CD4-positive, alpha-beta T cell treated with Interleukin-6 for 4 hours (primary cell): Measurements from ENCODE around the gene OXCT2.

ENCODE experiments used
- DNase-seq: peaks from one replicate; pipeline ENCODE4 v3.0.0-alpha.2; 2020; ENCODE audit warnings: mixed read lengths

The OXCT2 gene

DNA sequence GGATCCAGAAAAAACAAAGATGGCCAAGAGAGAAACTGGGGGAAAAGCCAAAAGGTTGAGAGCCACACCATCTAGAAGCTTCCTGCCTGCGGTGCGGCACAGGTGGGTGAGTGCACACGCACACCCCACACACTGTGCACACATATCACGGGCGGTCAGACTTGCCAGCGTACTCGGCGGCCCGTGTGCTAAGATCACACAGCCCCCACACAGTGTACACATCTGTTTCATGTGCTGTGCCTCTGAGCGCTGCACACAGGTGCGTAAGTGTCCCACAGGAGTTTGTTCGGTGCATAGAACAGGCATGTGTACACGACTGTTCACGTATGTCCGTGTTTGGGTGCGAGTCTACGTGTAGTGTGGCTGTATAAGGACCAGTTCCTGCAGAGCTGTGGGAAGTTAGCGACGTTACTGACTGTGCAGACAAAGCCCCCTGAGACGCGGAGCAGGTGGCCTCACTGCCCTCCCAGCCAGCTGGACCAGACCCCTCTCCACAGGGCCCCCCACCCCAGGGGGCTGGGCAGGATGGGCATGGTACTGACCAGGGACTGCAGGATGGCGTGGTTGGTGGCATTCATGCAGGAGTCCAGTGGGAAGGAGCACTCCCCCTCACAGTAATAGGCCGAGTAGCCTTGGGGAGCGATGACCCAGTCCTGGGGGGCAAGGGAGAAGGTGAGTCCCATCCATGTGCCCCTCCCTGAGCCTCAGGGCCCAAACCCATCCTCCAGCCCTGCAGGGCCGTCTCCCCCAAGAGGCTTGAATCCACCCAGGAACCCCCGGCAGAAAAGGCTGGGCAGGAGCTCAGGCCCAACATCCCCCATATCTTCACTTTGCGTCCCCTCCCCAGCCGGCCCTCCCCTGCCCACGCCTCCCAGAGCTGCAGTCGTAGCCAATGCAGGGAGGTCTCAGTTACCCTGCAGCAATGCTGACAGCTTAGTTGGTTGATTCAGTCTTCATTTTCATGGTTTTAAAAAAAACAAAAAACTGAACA, 8.3 kb downstream of the OXCT2 start:
- DNase-seq, result no peak

DNA sequence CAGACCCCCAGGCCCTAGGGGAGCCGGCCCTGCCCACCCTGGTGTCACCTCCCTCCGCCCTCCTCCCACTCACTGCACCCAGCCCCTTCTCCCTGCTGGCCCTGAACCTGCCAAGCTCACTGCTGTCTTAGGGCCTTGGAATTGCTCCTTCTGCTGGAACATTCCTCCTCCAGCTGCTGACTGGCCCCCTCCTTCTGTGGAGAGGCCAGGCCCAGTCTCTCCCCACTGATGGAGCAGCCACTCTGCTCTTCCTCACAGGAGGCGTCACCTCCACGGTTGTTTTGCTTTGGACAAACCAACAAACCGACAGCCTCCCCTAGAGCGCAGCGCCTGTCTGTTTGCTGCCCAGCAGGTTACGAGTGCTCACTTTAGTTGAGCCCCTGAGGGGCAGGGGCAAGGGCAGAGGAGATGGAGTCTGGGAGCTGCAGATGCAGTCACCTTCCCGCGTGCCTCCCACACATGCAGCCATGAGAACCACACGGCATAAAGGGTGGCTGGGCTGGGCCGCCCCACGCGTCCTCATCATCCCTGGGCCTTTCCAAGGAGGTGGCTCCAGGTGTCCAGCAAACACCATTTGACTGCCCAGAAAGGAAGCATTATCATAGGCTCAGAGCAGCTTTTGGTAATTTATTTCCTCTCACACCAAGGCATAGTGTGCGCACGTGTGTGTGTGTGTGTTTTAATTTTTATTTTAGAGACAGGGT, 9.4 kb downstream of the OXCT2 start:
- DNase-seq, result no peak

DNA sequence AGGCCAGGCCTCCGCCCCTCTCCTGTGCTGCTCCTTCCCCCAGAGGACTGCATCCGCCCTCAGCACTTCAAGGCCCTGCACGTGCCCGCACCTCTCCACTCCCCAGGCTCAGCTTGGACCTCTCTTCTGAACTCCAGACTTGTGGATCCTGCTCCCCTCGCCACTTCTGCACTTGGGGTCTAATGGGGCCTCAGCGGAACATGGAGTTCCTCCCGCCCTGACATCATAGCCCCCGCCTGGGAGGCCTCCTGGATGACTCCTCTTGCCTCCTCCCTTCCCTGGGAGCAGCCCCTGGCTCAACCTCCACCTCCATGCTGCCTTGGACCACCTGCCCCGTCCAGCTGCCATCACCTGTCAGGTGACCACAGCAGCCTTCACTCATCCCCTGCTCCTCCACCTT, 10.1 kb downstream of the OXCT2 start:
- no peak for DNase-seq

DNA sequence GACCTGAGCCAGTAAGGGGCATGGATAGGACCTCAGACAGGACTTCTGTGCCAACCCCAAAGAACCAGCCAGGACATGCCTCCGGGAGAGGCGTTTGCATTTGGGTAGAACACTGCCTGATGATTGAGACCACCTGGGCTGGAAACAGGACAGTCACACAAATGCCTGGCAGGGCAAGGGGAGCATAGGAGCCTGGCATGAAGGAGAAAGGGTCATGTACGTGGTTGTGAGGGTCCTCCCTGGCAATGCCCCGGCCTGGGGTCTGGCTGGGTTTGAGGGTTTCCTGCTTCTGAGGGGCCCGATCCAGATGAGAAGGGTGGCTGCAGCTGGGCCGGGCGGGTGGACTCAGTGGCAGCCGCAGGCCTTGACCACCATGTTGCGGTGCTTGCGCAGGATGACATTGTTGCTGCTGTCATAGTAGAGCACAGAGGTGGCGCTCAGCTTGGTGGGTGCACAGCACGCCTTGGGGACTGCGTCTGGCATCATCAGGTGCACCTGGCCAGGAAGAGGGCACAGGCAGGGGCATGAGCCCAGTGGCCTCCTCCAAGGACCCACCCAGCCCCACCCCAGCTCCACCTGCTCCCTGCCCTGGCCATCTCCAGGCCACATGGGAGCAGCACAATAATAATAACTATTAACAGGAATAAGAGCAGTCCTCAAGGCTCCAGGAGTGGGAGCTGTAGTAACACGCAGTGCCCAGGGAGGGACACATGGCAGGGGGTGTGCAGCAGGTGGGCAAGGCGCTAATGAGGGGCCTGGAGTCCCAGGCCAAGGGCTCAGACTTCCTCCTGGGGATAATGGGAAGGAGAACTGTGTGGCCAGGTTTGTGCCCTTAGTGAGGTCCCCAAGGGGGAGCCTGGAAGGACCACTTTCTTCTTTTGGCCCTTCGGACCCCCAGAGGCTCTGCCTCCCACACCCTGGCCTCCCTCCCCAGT, 10.8 kb downstream of the OXCT2 start:
- DNase-seq, result no peak

DNA sequence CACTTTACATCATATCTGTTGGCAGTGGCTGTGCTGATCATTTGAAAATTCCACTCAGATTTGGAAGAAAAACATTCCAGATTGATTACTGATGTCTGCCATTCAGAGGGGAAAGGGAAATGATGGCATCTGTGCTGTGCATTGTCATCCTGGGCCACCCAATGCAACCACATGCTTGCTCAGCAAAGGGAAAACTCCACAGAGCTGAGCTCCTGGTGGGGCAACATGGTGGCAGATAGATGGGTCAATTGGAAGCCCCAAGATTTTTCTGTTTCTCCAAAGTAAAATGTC, 11.8 kb downstream of the OXCT2 start:
- DNase-seq, result no peak

DNA sequence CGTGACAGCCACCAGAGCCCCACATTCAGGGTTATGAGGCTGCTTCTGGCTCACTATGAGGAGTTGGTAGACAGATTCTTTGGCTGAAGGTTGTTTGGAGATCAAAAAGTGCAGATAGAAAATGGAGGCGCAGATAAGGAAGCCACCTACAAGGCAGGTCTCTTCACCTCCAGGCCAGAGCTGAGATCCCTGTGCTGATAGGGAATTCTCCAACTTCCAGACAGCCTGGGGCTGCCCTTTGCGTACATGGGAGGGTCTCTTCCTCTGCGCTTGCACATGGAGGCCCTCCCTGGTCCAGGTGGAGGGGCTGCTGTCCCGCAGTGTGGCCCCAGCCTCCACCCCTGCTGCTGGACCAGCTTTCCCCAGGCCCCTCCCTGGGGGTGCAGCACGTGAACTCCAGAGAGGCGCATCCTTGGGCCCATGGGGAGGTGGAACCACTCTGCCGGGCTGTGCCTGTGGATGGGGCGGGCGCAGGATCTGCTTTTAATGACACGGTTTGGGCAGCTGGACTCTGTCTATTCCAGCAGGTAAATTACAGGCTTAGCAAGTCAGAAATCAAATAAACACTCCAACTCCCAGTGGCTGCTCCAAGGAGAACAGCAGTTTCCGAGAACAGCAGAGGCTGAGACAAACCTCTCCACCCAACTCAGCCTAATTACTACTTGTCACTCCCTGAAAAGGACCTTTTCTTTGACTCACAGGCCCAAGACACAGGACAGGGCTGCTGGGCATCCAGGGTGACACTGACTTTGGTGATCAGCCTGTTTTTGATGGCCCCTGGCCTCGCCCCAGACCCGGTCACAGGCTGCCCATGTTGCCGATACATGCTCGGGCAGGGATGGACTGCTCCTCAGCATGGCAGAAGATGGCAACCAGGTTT, 12.4 kb downstream of the OXCT2 start:
- DNase-seq, result no peak

DNA sequence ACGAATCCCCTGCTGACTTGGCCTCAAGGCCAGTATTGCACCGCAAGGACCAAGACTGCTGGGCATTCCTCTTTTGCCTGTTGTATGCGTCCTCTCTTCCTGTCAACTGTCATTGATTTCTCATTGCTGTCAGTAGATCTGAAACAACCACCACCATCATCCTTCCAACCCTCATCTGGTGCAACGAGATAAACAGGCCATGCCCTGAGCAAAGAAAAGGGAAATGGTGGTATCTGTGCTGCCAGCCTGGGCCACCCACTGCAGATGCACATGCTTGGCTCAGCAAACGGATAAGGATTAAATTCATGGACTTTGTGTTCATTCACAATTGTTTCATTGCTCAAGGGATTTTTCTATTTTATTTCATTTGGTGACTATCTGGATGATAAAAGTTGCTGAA, 13.6 kb downstream of the OXCT2 start:
- DNase-seq, result no peak

DNA sequence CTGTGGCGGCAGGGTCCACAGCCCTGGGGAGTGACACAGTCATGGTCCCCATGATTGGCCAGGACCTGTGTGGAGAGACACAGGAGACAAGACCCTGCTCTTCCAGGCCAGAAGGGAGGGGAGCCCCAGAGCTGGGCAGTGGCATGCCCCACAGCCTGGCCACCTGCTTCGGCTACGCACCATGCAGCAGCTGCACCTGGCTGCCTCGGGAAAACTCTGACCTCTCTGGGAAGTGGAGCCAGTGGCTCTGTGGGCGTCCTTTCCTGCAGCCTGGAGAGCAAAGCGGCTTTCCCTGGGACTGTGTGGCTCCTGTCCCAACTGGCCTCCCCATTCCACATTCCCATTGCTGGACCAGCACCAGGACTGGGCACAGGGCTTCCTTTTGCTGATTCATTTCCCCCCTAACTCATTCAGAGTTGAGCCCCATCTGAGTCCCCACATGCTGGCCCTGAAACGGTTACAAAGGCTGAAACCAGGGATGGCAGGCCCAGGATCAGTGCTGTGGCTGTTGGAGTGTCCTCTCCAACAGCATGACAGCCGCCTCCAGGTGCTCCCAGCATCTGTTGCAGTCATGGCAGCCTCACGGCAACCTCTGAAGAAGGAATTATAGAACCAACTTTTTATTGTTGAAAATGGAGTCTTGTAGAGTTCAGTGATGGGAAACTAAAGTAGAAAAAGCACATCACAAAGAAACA, 15.0 kb downstream of the OXCT2 start:
- no peak for DNase-seq

DNA sequence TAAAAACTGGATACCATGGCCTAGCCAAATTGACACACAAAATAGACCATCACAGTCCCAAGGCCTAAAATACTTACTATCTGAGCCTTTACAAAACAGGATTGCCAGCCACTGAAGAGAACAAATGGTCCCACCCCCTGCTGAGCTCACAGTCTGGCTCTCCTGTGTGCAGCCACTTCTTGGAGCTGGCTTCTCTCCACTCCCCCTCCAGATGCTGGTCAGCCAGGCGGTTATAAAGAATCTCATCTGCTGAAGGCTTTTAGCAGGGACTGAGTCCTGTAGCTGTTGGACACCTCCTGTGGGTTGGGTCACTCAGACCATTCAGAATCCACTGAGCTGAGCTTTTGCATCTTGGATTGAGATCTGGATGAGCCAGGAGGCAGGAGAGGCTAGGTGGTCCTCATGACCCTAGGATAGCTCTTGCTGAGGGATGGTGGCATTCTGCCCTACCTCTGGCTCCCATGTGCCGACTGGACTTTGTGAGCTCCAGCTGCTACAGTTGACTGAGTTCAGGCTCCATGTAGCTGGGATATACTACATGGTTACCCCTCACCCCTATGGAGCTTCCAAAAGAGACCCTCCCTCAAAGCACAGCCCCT, 16.1 kb downstream of the OXCT2 start:
- DNase-seq, result no peak

DNA sequence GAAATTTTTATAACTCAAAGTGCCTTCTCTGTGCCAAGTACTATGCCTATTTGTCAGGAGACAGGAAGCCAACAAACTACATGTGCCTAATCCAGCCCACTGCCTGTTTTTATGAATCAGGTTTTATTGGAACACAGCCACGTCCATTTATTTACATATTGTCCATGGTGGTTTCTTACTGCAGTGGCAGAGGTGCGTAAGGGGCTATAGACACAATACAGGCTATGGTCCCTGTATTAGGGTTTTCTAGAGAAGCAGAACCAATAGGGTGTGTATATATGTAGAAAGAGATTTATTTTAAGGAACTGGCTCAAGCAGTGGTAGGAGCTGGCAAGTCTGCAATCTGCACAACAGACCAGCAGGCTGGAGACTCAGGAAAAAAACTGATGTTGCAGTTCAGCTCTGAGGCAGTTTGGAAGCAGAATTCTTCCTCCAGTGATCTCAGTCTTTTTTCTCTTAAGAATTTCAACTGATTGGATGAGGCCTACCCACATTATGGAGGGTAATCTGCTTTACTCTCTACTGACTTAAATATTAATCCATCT, 17.1 kb downstream of the OXCT2 start:
- no peak for DNase-seq

DNA sequence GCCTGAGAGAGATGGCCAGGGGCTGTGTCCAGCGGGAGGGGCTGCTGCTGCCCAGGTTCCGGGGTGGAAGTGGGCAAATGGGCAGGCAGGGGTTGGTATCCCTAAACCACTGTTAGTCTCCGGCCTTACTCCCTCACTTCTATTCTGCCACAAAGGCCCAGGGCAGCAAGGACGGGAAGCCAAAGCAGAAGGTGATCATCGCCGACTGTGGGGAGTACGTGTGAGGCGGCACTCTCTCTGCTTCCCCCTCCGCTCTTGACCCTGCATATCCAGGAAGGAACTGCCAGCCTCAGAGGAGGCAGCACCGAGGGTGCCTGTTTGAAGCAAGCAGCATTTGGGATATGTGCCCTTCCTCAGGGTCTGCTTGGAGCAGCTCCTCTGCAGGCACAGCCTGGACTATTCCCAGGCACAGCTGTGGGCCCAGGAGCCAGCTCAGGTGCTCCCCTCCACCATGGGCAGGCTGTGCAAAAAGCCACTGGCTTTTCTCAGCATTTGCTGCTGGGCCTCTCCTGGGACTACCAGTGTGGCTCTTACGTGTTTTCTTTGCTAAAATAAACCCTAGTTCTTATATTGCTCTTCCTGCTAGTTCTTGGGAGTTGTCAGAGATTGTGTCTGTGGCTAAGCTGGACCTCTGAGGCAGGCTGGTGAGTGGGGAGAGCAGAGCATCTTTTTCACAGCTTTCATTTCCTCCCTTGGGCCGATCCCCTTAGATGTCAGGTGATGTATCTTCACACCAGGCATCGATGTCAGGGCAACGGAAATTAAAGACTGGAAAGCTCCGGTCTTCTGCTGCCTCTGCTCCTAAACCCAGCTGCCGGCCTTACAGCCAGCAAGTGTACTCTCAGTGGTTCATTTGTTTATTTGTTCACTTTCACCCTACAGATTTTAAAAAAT, 17.8 kb downstream of the OXCT2 start:
- DNase-seq, result no peak

DNA sequence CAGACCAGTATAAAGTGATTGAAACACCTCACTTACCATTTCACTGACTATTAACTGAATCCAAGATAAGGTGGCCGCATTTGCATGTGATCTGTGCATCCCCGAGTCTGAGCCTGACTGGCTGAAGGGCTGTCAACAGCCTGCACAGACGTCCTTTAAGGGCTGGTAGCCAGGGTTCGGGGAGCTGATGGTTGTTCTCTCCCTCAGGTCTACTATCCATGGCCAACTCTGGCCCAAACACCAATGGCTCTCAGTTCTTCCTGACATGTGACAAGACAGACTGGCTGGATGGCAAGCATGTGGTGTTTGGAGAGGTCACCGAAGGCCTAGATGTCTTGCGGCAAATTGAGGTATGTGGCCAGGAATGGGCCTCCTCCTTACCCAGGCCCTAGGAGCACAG, 18.4 kb downstream of the OXCT2 start:
- DNase-seq, result no peak

DNA sequence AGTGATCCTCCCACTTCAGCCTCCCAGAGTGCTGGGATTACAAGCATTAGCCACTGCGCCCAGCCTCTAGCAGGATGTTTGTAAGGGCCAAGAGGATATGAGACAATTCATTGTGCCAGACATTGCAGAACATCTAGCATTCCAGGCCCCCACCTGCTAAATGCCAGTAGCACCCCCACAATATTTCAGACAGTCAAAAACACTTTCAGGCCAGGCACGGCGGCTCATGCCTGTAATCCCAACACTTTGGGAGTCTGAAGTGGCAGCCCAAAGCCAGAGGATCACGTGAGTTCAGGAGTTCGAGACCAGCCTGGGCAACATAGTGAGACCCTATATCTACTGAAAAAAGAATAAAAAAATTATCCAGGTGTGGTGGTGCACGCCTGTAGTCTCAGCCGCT, 19.6 kb downstream of the OXCT2 start:
- no peak for DNase-seq

DNA sequence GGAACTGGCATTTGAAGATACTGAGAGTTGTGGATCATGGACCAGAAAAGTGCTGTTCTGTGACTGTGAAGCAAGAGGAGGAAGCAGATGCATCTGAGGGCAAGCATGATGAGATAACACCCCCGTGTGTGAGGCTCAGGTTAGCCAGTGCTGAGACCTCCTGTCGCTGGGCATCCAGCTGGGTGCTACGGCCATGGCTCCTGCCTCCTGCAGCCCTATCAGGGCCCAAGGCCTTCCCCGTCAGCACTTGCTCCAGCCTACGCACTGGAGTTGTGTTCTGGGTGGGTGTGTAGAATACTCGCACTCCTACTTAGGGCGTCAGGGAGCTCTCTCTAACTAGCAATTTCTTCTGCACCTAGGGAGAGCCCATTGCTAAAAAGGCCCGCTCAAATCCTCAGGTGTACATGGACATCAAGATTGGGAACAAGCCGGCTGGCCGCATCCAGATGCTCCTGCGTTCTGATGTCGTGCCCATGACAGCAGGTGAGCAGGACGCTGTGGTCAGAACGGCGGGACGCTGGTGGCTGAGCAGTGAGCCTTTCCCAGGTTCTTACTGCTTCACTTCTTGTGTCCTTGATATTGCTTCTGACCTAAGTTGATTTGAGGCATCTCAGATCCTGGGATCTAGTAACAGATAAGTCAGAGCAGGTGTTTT, 26.0 kb downstream of the OXCT2 start:
- DNase-seq, result no peak

DNA sequence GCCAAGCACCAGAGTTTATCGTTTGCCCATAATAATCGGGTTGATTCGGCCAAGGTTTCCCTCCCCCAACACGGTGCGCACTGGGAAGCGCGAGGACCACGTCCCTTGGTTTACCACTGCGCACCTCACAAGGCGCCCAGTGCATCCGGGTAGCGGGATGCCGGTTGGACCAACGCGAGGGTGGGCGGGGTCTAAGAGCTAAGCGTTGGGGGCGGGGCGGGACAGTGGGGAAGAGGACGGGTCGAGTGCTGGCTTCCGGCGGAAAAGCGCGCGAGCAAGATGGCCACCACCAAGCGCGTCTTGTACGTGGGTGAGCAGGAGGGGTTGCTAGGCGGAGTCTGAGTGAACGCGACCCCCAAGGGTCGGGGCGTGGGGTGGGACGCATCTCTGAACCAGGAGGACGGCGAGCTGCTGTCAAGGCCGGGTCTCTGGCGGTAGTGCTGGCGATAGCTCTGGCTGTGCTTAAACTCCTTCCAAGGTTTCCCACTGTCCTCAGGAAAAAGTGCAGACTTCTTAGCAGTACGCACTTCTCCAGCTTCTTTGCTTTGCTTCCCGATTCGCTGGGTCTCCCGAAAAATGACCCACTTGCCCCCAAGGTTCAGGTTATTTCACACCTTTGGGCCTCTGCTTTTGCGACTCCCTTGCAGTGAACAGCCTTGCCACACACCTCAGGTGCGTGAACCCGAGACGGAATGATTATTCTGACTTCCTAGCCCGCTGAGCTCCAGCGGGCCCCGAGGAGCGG, 32.4 kb downstream of the OXCT2 start, which contains the start of gene PPIE:
TSS of gene PPIE (plus strand) at position 261 of the 745 bp plus-strand sequence. CDS start at position 280, 19 bp downstream.
- DNase-seq, result peak; percentile 98

DNA sequence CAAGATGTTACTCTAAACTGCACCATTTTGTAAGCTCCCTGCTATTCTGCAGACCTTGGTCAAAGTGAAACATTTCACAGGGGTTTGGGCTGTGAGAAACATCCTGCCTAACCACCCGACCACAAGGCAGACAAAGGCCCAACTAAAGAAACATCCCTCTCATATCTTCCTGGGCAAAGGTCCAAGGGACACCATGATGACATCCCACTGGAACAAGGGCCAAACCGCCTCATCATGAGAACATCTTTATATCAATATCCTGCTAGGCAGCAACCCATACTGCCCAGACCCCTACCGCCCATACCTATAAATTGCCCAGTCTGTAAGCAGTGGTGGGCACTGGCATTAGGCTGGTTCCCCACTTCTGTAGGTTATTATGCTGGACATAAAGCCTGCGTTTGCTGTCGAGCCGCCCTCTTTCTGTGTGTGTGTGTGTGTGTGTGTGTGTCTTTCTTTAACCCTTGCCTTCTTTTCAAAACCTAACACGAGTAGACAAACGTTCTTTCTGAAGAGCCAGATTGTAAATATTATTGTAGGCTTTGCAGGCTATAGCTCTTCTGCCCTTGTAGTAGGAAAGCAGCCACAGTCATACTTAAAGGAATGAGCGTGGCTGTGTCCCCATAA, 33.5 kb downstream of the OXCT2 start:
- no peak for DNase-seq

DNA sequence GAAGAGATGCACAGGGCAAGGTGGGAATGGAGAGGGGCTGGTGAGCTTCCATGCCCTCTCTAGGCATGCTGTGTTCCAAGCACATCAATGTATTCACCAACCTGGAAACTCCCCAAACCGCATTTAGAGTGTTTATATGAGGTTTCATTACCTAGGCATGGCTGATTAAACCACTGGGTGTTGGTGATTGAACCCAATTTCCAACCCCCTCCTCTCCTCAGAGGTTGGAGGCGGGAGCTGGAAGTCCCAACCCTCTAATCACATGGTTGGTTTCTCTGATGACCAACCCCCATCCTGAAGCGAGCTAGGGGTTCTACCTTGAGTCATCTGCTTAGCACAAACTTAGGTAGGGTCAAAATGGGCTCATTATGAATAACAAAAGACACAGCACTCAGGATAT, 35.4 kb downstream of the OXCT2 start:
- no peak for DNase-seq

DNA sequence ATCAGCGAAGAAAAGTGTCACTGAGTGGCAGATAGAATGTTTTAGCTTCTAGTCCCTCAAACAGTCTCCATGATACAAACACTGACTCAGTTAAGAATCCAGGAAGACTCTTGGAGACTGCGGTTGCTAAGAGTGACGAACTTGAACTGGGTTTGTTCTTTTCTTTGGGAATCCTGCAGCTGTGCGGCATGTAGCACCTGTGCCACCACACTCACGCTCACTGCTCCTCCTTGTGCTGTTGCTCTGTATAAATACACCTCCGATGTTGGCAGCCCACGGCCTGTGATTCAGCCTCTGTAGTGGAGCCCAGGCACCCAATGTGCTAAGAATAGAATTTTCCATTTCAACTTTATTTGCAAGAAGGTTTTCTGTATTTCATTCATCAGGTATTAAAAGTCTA, 38.0 kb downstream of the OXCT2 start:
- DNase-seq, result no peak
